ENCODE measurements around the gene PRKG1.
"Not testable (repeated sequence)": the region's sequence is repeated elsewhere in the genome, so short reads cannot be mapped to it uniquely, and the experiment has no call there.

The PRKG1 gene

GRCh38 chr10:52110576-52110975 is 1036.3 kb downstream of the PRKG1 start:
- no peak for DNase-seq

GRCh38 chr10:52111101-52111891 is 1037.0 kb downstream of the PRKG1 start:
- DNase-seq: no peak

- no peak for DNase-seq
These were observed 1041.5 kb downstream of the PRKG1 start for GRCh38 chr10:52115823-52116222.

GRCh38 chr10:52119507-52119906 is 1045.2 kb downstream of the PRKG1 start:
- no peak for DNase-seq

DNA sequence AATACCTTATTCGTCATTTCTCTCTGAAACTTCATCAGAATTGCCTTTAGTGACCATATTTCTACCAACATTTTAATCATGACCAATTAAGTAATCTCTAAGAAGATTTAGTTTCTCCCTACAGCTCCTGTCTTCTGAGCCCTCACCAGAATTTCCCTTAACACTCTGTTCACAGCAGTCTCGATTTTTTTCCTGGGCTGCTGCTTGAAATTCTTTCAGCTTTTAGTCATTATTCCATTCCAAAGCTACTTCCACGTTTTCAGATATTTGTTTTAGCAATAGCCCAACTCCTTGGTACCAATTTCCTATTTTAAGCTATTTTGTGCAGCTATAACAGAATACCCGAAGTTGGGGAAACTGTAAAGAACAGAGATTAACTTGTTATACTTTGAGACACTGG is 1047.4 kb downstream of the PRKG1 start:
- no peak for DNase-seq

GRCh38 chr10:52128056-52128683 is 1053.9 kb downstream of the PRKG1 start:
- no peak for DNase-seq

GRCh38 chr10:52129410-52130178 is 1055.3 kb downstream of the PRKG1 start:
- DNase-seq: no peak

- no peak for DNase-seq
These were observed 1060.8 kb downstream of the PRKG1 start for GRCh38 chr10:52135101-52135500.

GRCh38 chr10:52136921-52137320 is 1062.6 kb downstream of the PRKG1 start:
- DNase-seq: no peak

DNA sequence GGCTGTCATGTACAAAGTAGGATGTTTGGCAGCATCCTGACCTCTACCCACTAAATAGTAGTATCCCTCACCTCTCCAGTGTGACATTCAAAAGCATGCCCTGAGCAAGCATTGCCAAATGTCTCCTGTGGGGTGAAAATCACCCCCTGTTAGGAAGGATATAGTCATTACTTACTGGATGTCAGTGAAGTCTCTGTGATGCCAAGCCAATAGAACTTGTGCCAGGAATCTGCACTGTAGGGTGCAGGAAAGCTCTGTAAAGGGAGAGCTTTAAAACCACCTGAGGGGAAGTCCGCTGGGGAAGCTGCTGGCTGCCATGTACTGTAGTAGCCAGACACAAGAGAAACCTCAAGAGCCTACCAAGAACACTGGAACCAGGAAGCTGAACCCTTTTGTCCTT is 1069.1 kb downstream of the PRKG1 start:
- no peak for DNase-seq

DNA sequence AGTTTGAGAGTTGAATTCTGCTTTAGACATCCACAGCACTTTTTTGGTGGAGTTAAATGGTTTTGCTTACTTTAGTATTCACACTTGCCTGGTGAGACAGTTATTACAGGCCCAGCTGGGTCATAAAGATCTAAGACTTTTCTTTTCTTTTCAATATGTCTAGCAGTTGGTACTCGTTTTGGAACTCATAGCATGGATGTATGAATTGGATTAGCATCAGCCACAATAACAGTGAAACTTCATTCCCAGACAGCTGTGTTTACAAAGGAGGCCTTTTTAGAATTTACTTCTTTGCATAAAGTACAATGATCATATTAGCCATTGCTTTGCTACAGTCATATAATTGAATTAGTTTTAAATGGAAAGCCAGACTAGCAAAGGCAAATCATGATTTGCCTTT is 1071.3 kb downstream of the PRKG1 start:
- DNase-seq: no peak

GRCh38 chr10:52146766-52147165 is 1072.5 kb downstream of the PRKG1 start:
- no peak for DNase-seq

DNA sequence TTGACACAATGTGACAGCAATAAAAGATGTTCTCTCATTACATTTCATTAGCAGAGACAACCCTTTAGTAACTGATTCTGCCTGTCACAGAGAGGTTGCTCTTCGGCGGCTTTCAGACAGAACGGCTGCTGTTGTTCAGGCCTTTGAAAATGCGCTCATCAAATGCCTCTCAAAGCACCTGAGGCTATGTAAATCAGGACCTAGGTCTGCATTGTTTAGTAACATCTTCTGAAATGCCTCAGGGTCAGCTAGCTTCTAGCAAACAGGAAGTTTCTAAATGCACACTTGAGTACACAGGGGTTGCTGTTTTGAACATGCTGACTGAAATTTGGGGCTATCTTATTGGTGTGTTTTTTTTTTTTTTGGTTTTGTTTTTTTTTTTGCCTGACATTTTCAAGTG is 1096.5 kb downstream of the PRKG1 start:
- DNase-seq: no peak

GRCh38 chr10:52172581-52172980 is 1098.3 kb downstream of the PRKG1 start:
- no peak for DNase-seq

DNA sequence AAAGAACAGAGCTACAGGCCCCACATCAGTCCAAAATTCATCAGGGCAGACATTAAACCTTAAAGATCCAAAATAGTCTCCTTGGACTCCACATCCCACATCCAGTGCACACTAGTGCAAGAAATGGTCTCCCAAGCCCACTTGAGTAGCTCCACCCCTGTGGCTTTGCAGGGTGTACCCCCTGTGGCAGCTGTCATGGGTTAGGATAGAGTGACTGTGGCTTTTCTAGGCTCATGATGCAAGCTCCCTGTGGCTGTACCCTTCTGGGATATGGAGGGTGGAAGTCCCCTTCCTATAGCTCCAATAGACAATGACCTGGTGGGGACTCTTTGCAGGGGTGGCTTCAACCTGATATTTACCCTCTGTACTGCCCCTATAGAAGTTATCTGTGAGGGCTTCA is 1111.0 kb downstream of the PRKG1 start:
- no peak for DNase-seq

DNA sequence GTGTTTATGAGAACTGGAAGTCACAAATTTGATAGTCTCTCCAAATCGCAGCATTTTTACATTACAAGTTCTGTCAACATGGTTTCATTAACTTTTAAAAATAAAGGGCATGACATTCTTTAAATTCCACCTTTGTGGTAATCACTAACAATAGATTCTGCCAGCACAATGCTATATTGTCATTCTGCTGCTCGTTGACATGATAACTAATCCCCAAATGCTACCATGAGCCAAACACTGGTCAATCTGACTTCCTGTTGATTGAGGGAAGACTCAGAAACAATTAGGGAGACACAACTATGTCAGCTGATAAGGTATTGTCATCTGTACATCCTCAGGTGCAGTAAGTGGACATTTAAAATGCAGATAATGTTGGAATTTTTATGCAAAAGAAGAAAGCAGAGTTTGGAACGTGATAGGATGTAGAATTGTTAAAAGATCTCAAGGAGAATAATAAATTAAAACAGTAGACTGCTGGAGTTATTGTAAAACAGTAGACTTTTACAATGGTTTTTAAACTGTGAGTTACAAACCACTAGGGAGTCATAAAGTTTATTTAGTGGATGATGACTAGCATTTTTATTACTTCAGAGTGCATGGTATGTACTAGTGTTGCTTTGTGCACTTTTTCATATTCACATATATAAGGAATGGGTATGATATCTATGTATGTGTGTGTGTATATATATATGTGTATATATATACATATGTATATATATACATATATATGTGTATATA is 1113.4 kb downstream of the PRKG1 start:
- DNase-seq: no peak

DNA sequence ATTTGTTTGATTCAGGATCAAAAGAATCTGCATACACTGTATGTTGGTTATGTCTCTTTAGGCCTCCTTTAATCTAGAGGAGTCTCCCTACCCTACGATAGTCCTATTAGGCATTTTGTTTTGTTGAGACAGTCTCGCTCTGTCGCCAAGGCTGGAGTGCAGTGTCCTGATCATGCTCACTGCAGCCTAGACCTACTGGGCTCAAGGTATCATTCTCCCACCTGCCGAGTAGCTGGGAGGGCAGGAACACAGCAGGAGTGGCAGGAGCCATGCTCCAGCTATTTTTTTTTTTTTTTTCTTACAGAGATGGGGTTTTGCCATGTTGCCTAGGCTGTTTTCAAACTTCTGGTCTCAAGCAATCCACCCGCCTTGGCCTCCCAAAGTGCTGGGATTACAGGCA is 1116.8 kb downstream of the PRKG1 start:
- no peak for DNase-seq

DNA sequence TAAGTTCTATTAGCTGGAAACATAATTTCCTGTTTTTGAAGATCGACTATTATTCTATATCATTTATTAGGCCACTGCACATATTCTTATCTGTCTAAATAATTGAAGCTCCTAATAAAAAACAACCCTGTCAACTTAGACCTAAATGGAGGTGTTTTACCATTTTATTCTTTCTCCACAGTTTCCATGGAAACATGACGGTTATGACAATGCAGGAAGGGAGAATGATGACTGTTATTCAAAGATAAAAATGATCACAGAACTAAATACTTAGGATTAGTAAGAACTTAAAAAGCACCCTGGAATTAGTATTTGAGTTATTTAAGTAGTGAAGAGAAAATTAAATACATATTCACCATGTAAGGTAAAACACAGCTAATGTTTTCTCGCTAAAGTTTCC is 1119.9 kb downstream of the PRKG1 start:
- DNase-seq: no peak

DNA sequence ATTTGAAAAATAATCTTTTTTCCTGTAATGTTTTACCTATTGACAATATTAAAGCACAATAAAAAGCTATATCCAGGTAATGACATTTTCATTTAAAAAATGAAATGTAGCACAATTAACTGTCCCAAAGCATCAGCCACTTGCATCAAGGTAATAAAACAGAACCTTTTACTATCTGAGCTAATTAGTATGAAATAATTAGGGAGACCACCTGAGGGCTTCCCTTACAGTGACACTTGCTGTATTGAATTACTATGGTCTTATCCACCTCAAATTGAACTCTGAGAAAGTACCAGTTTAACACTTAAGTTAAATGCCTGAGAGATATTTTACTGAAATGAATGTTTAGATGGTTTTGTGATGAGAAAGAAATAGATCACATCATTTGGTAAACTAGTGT is 1120.4 kb downstream of the PRKG1 start:
- DNase-seq: no peak

DNA sequence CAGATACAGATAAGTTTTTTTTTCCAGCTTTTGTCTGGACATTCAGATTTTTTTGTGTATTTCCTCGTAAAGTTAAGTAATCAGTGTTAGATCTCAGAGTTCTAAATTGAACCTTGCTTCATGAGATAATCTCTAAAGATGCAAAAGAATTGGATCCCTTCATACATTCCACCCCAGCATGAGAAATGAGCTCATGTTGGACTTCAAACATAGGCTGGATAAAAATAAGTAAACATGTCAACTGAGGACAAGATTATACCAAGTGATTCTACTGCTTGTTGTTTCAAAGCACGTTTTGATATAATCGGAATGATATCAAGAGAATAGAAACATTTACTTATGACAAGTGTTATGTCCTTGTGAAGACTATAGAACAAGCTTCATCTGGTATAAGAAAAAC is 1122.8 kb downstream of the PRKG1 start:
- no peak for DNase-seq

- no peak for DNase-seq
These were observed 1124.3 kb downstream of the PRKG1 start for GRCh38 chr10:52198540-52198939.

- DNase-seq: not testable (repeated sequence)
These were observed 1130.6 kb downstream of the PRKG1 start for GRCh38 chr10:52204906-52205305.

DNA sequence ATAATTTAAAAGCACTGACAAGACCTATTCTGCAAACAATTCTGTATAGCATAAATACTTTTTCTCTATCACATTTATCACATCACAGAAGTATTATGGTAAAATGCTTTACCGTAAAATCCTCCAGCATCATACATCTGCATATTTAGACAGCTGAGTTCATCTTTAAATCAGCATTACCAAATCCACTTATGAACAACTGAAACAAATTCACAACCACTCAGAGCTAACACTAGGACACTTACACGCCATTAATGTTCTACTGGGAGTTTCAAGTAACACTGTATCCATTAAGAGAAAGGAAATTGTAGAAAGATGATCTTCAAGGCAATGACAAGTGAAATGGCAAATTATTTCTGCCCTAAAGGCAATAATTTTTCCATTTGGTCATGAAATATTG is 1134.1 kb downstream of the PRKG1 start:
- no peak for DNase-seq

All from CD4-positive, alpha-beta T cell treated with Interleukin-6 for 4 hours (primary cell).